Measurements from ENCODE around the gene PGC. TPM values are rescaled to one million over a fixed set of nuclear protein-coding genes. Genes with fewer than 3 reads are reported as not detected.

Gene PGC
- polyA plus RNA-seq, 1 of the 3 experiments (the other 2 are of a cell fraction), result not detected

DNA sequence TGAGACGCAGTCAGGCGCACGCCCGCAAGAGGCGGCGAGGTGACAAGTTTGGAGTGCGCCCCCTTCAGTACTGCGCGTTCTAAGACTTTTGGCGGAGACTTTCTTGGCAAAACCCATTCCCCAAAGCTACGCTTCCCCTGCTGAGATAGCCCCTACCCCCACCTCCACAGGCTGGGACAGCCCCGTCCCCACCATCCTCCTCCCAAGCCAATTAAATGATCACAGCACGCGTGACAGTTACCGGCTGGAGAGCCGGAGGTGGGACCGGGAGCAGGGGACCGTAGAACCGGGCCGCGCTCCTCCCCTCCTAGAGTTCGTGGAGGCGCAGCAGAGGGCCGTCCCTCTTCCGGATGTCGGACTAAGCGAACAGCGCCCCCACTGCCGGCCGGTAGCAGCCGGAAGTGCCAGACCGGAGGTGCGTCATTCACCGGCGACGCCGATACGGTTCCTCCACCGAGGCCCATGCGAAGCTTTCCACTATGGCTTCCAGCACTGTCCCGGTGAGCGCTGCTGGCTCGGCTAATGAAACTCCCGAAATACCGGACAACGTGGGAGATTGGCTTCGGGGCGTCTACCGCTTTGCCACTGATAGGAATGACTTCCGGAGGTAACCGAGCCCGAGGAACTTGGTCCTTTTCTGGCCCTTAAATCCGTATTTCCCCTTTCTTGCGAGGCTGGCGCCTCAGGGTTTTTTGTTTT is 40.2 kb upstream of the PGC start, which contains the start of gene TOMM6 (continued):
- TF ChIP-seq TAF1 (IDR thresholded peaks at IDR 0.05; ENCODE audit: borderline replicate concordance, low read depth, low read length) (peak; percentile 95), IRF3 (IDR thresholded peaks at IDR 0.05; ENCODE audit: low read depth, low read length) (no peak), SMC3 (IDR thresholded peaks at IDR 0.05; ENCODE audit: low read depth, low read length) (peak; percentile 1; the same call in 1 of the 2 replicates), TEAD4 (IDR thresholded peaks at IDR 0.05; ENCODE audit: borderline replicate concordance, insufficient read depth) (peak; percentile 21; the same call in 1 of the 2 replicates), JUND (IDR thresholded peaks at IDR 0.05) (no peak), YY1 (IDR thresholded peaks at IDR 0.05; ENCODE audit: low read depth) (peak; percentile 93), NFIC (IDR thresholded peaks at IDR 0.05; ENCODE audit: borderline replicate concordance) (no peak), GABPA (IDR thresholded peaks at IDR 0.05; ENCODE audit: low read depth) (peak; percentile 96), GATA2 (CRISPR knock-in tag; IDR thresholded peaks at IDR 0.05) (no peak), FOSL2 (IDR thresholded peaks at IDR 0.05; ENCODE audit: borderline replicate concordance, low read depth) (no peak), RFX5 (IDR thresholded peaks at IDR 0.05; ENCODE audit: low read length) (no peak), TCF12 (IDR thresholded peaks at IDR 0.05) (no peak), POLR2AphosphoS5 (IDR thresholded peaks at IDR 0.05; ENCODE audit: low read depth, low read length) (peak; percentile 96), EP300 (IDR thresholded peaks at IDR 0.05; ENCODE audit: borderline replicate concordance in 1 of 2, low read depth in 1 of 2, low read length in 1 of 2) (no peak), ELF1 (IDR thresholded peaks at IDR 0.05) (peak; percentile 93), EZH2phosphoT487 (IDR thresholded peaks at IDR 0.05; ENCODE audit: borderline replicate concordance, low read depth) (no peak), CHD2 (IDR thresholded peaks at IDR 0.05; ENCODE audit: low read length, partially characterized antibody) (peak; percentile 63)
- TF ChIP-seq, protein P1, sequence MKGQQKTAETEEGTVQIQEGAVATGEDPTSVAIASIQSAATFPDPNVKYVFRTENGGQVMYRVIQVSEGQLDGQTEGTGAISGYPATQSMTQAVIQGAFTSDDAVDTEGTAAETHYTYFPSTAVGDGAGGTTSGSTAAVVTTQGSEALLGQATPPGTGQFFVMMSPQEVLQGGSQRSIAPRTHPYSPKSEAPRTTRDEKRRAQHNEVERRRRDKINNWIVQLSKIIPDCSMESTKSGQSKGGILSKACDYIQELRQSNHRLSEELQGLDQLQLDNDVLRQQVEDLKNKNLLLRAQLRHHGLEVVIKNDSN (IDR thresholded peaks at IDR 0.05; ENCODE audit: borderline replicate concordance, low read depth), result no peak
- TF ChIP-seq, protein P2, sequence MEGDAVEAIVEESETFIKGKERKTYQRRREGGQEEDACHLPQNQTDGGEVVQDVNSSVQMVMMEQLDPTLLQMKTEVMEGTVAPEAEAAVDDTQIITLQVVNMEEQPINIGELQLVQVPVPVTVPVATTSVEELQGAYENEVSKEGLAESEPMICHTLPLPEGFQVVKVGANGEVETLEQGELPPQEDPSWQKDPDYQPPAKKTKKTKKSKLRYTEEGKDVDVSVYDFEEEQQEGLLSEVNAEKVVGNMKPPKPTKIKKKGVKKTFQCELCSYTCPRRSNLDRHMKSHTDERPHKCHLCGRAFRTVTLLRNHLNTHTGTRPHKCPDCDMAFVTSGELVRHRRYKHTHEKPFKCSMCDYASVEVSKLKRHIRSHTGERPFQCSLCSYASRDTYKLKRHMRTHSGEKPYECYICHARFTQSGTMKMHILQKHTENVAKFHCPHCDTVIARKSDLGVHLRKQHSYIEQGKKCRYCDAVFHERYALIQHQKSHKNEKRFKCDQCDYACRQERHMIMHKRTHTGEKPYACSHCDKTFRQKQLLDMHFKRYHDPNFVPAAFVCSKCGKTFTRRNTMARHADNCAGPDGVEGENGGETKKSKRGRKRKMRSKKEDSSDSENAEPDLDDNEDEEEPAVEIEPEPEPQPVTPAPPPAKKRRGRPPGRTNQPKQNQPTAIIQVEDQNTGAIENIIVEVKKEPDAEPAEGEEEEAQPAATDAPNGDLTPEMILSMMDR (IDR thresholded peaks at IDR 0.05), result peak; percentile 70
- TF ChIP-seq, protein P3, sequence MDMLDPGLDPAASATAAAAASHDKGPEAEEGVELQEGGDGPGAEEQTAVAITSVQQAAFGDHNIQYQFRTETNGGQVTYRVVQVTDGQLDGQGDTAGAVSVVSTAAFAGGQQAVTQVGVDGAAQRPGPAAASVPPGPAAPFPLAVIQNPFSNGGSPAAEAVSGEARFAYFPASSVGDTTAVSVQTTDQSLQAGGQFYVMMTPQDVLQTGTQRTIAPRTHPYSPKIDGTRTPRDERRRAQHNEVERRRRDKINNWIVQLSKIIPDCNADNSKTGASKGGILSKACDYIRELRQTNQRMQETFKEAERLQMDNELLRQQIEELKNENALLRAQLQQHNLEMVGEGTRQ (IDR thresholded peaks at IDR 0.05; ENCODE audit: borderline replicate concordance, low read depth, low read length), result no peak
- TF ChIP-seq, protein P4, sequence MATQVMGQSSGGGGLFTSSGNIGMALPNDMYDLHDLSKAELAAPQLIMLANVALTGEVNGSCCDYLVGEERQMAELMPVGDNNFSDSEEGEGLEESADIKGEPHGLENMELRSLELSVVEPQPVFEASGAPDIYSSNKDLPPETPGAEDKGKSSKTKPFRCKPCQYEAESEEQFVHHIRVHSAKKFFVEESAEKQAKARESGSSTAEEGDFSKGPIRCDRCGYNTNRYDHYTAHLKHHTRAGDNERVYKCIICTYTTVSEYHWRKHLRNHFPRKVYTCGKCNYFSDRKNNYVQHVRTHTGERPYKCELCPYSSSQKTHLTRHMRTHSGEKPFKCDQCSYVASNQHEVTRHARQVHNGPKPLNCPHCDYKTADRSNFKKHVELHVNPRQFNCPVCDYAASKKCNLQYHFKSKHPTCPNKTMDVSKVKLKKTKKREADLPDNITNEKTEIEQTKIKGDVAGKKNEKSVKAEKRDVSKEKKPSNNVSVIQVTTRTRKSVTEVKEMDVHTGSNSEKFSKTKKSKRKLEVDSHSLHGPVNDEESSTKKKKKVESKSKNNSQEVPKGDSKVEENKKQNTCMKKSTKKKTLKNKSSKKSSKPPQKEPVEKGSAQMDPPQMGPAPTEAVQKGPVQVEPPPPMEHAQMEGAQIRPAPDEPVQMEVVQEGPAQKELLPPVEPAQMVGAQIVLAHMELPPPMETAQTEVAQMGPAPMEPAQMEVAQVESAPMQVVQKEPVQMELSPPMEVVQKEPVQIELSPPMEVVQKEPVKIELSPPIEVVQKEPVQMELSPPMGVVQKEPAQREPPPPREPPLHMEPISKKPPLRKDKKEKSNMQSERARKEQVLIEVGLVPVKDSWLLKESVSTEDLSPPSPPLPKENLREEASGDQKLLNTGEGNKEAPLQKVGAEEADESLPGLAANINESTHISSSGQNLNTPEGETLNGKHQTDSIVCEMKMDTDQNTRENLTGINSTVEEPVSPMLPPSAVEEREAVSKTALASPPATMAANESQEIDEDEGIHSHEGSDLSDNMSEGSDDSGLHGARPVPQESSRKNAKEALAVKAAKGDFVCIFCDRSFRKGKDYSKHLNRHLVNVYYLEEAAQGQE (IDR thresholded peaks at IDR 0.05; ENCODE audit: low read depth, low read length), result peak; percentile 62; the same call in 1 of the 2 replicates
